GM19455 (cell line): Measurements from ENCODE around the gene CD101.
A peak's percentile ranks its signal among the peaks of the same experiment; 100 is the strongest.

ENCODE experiments used
- ATAC-seq: cut with Tn5 transposase; IDR thresholded peaks from one replicate; pipeline ENCODE4 v1.9.1; 2021; ENCODE audit not compliant: unreplicated experiment

The CD101 gene

DNA sequence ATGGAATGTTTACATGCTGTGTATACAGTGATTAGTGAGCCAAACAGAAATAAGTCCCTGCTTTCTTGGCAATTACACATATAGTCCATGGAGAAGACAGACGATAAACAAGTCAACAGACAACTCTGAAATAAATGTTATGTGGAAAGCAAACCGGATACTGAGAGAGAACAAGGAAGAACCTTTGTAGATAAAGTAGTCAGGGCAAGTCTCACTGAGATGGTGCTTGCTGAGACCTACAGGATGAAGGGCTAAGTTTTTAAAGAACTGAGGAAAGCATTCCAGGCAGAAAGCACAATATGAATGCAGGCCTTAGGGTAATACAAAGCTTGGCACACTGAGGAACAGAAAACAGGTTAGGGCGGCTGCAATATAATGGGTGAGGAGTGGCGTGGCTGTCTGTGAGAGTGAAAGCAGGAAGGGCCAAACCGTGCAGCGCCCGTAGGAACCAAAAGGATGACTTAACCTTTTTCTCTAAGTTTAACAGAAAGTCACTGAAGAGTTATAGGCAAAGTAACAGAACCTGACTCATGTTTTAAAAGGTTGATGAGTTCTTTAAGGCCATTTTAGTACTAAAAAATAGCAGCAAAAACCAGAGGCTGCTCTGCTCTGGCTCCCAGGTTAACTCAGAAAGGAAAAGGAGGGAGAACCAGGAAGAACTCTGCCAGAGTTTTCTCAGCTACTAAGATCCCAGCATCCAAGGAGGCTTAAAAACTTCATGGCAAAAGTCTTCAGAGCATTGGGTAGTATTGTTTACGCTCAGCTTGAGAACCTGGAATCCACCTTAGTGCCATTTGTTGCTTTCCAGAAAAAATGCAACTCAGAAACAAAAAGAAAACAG lies 49.9 kb downstream of the CD101 start:
- peak; percentile 86 for ATAC-seq

DNA sequence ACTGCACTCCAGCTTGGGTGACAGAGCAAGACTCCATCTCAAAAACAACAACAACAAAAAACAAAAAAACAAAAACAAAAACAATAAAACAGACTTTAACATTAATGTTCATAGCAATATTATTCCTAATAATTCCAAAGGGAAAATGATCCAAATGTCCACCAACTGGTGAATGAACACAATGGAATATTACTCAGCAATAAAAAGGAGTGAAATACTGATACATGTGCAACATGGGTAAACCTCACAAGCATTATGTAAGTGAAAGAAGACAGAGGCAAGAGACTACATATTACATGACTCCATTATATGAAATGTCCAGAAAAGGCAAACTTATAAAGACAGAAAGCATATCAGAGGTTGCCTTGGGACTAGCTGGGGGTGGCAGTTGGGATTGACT lies 52.5 kb downstream of the CD101 start:
- no peak for ATAC-seq

DNA sequence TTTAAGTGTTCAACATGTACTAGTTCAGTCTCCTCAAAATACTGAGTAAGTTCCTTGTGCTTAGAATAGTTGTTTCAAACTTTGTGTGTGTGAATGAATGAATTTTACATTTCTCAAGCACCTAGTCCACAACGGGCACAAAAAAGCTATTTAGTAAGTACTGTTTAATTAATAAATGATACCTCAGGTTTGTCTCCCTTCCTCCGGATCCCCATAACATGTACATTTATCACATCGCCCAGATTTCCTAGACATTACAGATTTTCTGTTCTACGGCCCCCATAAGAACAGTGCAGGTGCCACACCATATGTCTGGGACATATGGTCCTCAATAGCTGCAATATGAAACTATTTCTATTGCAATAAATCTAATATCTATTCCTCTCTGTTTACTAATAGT lies 57.2 kb downstream of the CD101 start:
- no peak for ATAC-seq

DNA sequence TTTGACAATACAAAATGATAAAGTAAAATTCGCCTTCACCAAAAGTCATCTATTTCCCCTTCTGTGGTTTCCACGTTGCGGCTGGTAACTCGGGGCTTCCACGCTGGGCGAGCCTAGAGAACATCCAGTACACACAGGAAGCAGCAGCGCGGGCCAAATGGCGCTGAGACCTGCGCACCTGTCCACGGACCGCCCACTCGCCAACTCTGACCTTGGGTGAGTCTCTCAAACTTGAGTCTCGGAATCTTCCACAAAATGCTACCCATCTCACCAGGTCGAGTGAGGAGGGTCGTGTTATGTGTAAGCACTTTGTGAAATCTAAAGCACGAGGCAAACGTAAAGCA lies 57.7 kb downstream of the CD101 start:
- ATAC-seq, result peak; percentile 37

GRCh38 chr1:117059678-117060440 lies 58.3 kb downstream of the CD101 start, which contains the start of gene TTF2:
TTF2 (plus strand) TSS chr1:117060326; CDS start chr1:117060347, 21 bp downstream.
- ATAC-seq, result peak; percentile 93

DNA sequence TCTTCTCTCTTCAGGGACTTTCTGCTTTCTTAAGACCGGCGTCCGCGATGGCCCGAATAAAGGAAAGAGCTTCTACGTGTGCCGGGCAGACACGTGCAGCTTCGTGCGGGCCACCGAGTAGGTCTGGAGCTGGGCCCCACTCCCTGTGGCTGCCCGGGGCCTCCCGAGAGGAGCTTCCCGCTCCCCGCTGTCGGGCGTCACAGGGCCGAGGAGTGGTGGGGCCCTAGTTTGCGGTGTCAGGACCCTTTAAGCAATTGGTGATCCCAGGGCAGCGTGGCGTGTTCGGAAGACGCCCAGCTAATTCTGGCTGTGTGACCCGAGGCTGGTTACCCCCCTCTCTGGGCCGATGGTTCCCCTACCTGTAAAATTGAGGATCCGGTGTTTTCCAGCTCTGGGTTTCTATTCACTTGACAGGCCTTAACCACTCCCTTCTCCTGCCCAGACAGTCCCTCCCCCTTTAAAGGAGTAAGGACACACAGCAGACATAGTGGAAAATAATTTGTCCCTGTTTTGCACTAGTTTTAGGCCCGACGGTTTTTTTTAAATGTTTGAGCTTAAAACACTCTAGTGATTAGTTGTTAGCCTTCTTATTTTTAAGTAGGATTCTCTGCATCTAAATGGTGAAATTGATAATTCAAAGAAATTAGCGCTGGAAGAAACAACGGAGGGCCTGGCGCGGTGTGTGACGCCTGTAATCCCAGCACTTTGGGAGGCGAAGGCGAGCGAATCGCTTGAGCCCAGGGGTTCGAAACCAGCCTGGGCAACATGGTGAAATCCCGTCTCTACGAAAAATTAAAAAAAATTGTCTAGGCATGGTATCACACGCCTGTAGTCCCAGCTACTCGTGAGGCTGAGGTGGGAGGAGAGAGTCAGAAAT lies 59.1 kb downstream of the CD101 start:
- peak; percentile 8 for ATAC-seq

GRCh38 chr1:117061986-117062415 lies 60.4 kb downstream of the CD101 start:
- no peak for ATAC-seq

GRCh38 chr1:117066367-117066766 lies 64.8 kb downstream of the CD101 start:
- ATAC-seq, result no peak

GRCh38 chr1:117067533-117068370 lies 66.2 kb downstream of the CD101 start:
- peak; percentile 72 for ATAC-seq

DNA sequence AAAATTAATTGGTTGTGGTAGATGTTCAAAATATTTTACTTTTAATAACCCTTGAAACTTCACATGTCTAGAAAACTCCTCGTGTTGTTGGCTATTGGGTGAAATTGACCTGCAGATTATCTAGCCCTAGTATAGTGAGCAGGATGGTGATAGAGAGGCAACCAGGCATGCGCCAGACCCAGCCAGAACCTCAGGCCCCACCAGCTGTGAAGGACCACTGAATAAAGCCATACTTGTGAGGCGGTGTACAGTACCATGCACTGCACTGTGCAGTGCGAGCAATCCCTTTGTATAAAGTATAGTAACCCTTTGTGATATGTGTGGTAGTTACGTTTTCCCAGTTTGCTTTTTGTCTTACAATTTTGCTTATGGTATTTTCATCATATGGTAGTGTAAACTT lies 67.0 kb downstream of the CD101 start:
- ATAC-seq, result no peak

DNA sequence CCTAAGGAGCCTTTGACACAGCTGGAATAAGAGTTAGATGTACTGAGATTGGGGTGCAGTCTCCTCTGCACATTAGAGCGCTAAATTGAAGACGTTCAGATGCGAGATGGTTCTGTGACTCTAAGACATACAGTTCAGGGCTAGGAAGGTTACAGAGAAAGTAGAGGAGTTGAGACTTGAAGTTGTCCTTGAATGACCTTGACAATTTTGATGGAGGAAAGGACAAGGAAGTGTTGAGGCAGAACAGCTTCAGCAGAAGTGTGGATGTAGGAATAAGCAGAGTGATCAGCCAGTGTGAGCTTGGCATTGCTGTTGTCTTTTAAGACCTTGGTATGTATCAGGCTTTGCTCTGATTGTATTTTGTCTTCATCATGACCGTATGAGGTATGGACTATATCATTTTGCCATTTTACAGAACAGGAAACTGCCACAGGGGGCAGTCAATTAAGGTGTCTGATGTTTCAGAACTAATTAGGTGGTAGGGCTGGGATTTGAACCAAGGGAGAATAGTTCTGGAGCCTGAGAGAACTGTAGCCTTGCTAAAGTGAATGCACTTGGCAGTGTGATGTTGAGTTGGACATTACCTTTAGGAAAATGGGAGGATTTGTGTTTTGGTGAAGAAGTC lies 67.8 kb downstream of the CD101 start:
- ATAC-seq, result no peak

DNA sequence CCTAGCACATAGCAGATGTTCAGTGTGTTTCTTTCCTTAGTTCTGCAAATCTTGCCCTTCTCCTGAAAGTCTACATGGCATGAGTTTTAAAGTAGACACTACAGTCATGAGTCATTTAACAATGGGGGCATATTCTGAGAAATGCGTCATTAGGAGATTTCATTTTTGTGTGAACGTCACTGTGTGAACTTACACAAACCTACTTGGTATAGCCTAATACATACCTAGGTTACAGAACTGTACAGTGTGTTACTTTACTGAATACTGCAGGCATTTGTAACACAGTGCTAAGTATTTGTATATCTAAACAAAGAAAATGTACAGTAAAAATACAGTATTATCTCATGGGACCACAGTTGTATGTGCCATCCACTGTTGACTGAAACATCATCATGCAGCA lies 68.6 kb downstream of the CD101 start:
- ATAC-seq, result no peak

DNA sequence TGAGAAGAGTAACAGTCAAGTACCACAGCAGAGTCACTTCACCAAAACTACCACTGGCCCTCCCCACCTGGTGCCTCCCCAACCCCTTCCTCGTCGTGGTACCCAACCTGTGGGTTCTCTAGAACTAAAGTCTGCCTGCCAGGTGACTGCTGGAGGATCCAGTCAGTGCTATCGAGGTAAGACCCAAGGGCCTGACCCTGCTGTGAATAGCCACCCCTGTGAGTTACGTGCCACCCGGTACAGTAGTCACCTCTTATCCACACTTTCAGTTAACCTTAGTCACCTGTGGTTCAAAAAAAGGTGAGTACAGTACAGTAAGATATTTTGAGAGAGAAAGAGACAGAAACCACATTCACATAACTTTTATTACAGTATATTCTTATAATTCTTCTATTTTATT lies 75.1 kb downstream of the CD101 start:
- ATAC-seq, result no peak

GRCh38 chr1:117077267-117077666 lies 75.7 kb downstream of the CD101 start:
- ATAC-seq, result no peak

GRCh38 chr1:117079737-117080136 lies 78.2 kb downstream of the CD101 start:
- no peak for ATAC-seq

DNA sequence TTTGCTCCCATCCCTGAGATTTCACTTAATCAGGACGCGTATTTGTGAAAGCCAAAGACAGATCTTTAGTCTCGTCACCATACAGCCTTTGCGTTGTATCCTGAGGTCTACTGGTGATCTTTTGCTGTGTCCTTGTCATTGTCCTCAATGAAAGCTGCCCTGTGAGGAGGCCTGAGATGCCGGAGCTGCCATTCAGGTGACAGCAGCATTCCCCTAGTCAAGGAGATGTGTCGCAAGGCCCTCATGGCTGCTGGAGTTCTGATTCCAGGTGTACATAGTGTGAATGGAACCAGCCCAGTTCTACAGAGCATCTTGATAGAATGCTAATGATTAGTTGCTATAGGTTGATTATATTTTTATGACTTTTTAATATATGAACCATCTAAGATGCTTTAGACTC lies 82.7 kb downstream of the CD101 start:
- no peak for ATAC-seq
